Activated naive CD4-positive, alpha-beta T cell treated with anti-CD3 and anti-CD28 coated beads, Interleukin-2, amount 10 ng/mL, durations not matched to agents 7 days and 5 days (primary cell): ENCODE data around the gene ALPK1.
"Not testable (repeated sequence)": the region's sequence is repeated elsewhere in the genome, so short reads cannot be mapped to it uniquely, and the experiment has no call there.

Source experiments
- CTCF ChIA-PET: fragments of 350-600 bp; sonication (Branson Sonifier 250); formaldehyde crosslinking; loops from one replicate; lab custom pipeline; 2021; ENCODE audit warnings: antibody characterized with exemption; lab: Charles Lee
- DNase-seq: peaks from one replicate; pipeline ENCODE4 v3.0.0-alpha.2; 2020
- H3K27ac Mint-ChIP-seq: one replicate; pipeline ENCODE4 v1.8.0; 2021; ENCODE audit warnings: mild to moderate bottlenecking, moderate library complexity, mixed read lengths
- H3K27me3 Mint-ChIP-seq: one replicate; pipeline ENCODE4 v1.8.0; 2021; ENCODE audit warnings: mild to moderate bottlenecking, mixed read lengths
- H3K36me3 Mint-ChIP-seq: one replicate; pipeline ENCODE4 v1.8.0; 2021; ENCODE audit warnings: mixed read lengths
- H3K4me1 Mint-ChIP-seq: one replicate; pipeline ENCODE4 v1.8.0; 2021; ENCODE audit warnings: mixed read lengths
- H3K4me3 Mint-ChIP-seq: one replicate; pipeline ENCODE4 v1.8.0; 2021; ENCODE audit warnings: mild to moderate bottlenecking, moderate library complexity, mixed read lengths
- H3K9me3 Mint-ChIP-seq: one replicate; pipeline ENCODE4 v1.8.0; 2021; ENCODE audit warnings: mixed read lengths

ALPK1 gene

GRCh38 chr4:112279025-112279881 is 17.9 kb upstream of the ALPK1 start:
- H3K27ac Mint-ChIP-seq, result no peak overlapping the region
- no peak for DNase-seq
- CTCF ChIA-PET, result interaction anchor here (0.8 to 1.5 kb wide), 3 partner anchors 30 to 245 kb away, joined by 3 to 5 read pairs (median 3); no protein-coding TSS in a partner anchor
- H3K4me1 Mint-ChIP-seq, result peaks cover 57% of the 10 kb centered on the region
- no peak overlapping the region for H3K4me3 Mint-ChIP-seq
- peaks cover 7% of the 10 kb centered on the region for H3K9me3 Mint-ChIP-seq
- H3K36me3 Mint-ChIP-seq, result peaks cover 53% of the 10 kb centered on the region
- no peaks in the 10 kb centered on the region for H3K27me3 Mint-ChIP-seq

GRCh38 chr4:112279882-112280315 is 17.3 kb upstream of the ALPK1 start:
- no peak overlapping the region for H3K4me3 Mint-ChIP-seq
- no peaks in the 10 kb centered on the region for H3K27me3 Mint-ChIP-seq
- H3K27ac Mint-ChIP-seq, result no peak overlapping the region
- peaks cover 7% of the 10 kb centered on the region for H3K9me3 Mint-ChIP-seq
- DNase-seq, result no peak
- peaks cover 50% of the 10 kb centered on the region for H3K36me3 Mint-ChIP-seq
- CTCF ChIA-PET, result interaction anchor here (0.7 to 1.5 kb wide), 4 partner anchors 21 to 245 kb away, joined by 3 to 5 read pairs (median 3); no protein-coding TSS in a partner anchor
- peaks cover 60% of the 10 kb centered on the region for H3K4me1 Mint-ChIP-seq

GRCh38 chr4:112280386-112281056 is 16.6 kb upstream of the ALPK1 start:
- Mint-ChIP-seq H3K9me3 (peaks cover 7% of the 10 kb centered on the region), H3K27me3 (no peaks in the 10 kb centered on the region), H3K4me3 (no peak overlapping the region), H3K4me1 (peaks cover 57% of the 10 kb centered on the region), H3K27ac (peak overlapping the region; percentile 33), H3K36me3 (peaks cover 46% of the 10 kb centered on the region)
- DNase-seq, result no peak
- CTCF ChIA-PET, result interaction anchor here (0.7 to 1.5 kb wide), 5 partner anchors 13 to 181 kb away, joined by 3 to 5 read pairs (median 3); no protein-coding TSS in a partner anchor

GRCh38 chr4:112281895-112282398 is 15.2 kb upstream of the ALPK1 start:
- peaks cover 38% of the 10 kb centered on the region for H3K36me3 Mint-ChIP-seq
- not testable (repeated sequence) for H3K9me3 Mint-ChIP-seq, DNase-seq, H3K4me3 Mint-ChIP-seq, H3K27me3 Mint-ChIP-seq, H3K27ac Mint-ChIP-seq
- CTCF ChIA-PET, result interaction anchor here (1.4 kb wide), 1 partner anchor 15 kb away, joined by 4 read pairs; no protein-coding TSS in a partner anchor
- peaks cover 66% of the 10 kb centered on the region for H3K4me1 Mint-ChIP-seq

GRCh38 chr4:112282860-112283667 is 14.1 kb upstream of the ALPK1 start:
- H3K4me3 Mint-ChIP-seq, result peak overlapping the region; percentile 91
- no peaks in the 10 kb centered on the region for H3K27me3 Mint-ChIP-seq
- H3K4me1 Mint-ChIP-seq, result peaks cover 76% of the 10 kb centered on the region
- H3K27ac Mint-ChIP-seq, result no peak overlapping the region
- CTCF ChIA-PET, result interaction anchor here (0.9 to 1.5 kb wide), 4 partner anchors 14 to 40 kb away, joined by 3 to 5 read pairs (median 4); partner anchors contain the start of gene ALPK1
- H3K9me3 Mint-ChIP-seq, result peaks cover 7% of the 10 kb centered on the region
- peaks cover 34% of the 10 kb centered on the region for H3K36me3 Mint-ChIP-seq
- DNase-seq, result no peak

GRCh38 chr4:112284166-112284565 is 13.0 kb upstream of the ALPK1 start:
- Mint-ChIP-seq H3K27me3 (no peaks in the 10 kb centered on the region), H3K4me3 (peak overlapping the region; percentile 91), H3K4me1 (peaks cover 81% of the 10 kb centered on the region), H3K9me3 (peaks cover 7% of the 10 kb centered on the region), H3K27ac (peak overlapping the region; percentile 95), H3K36me3 (peaks cover 32% of the 10 kb centered on the region)
- CTCF ChIA-PET, result interaction anchor here (0.9 to 1.4 kb wide), 3 partner anchors 13 to 38 kb away, joined by 3 to 4 read pairs (median 4); partner anchors contain the start of gene ALPK1
- no peak for DNase-seq

GRCh38 chr4:112284662-112285411 is 12.3 kb upstream of the ALPK1 start:
- peak; percentile 35 for DNase-seq
- no peaks in the 10 kb centered on the region for H3K27me3 Mint-ChIP-seq
- peaks cover 7% of the 10 kb centered on the region for H3K9me3 Mint-ChIP-seq
- CTCF ChIA-PET, result interaction anchor here (0.6 to 3.2 kb wide), 3 partner anchors 17 to 336 kb away, joined by 3 to 14 read pairs (median 4); no protein-coding TSS in a partner anchor
- H3K4me3 Mint-ChIP-seq, result peak overlapping the region; percentile 91
- peaks cover 82% of the 10 kb centered on the region for H3K4me1 Mint-ChIP-seq
- H3K27ac Mint-ChIP-seq, result peak overlapping the region; percentile 95
- peaks cover 32% of the 10 kb centered on the region for H3K36me3 Mint-ChIP-seq

- no peaks in the 10 kb centered on the region for H3K27me3 Mint-ChIP-seq
- peaks cover 19% of the 10 kb centered on the region for H3K36me3 Mint-ChIP-seq
- H3K27ac Mint-ChIP-seq, result peak overlapping the region; percentile 90
- no peak for DNase-seq
- peaks cover under 1% of the 10 kb centered on the region for H3K9me3 Mint-ChIP-seq
- CTCF ChIA-PET, result interaction anchor here (1.0 to 3.2 kb wide), 2 partner anchors 9 to 34 kb away, joined by 3 to 14 read pairs; no protein-coding TSS in a partner anchor
- H3K4me3 Mint-ChIP-seq, result peak overlapping the region; percentile 27
- H3K4me1 Mint-ChIP-seq, result peaks cover 57% of the 10 kb centered on the region
Observed at GRCh38 chr4:112287258-112287989, 9.7 kb upstream of the ALPK1 start.

GRCh38 chr4:112288455-112288854 is 8.7 kb upstream of the ALPK1 start:
- Mint-ChIP-seq H3K9me3 (no peaks in the 10 kb centered on the region), H3K27ac (peak overlapping the region; percentile 88), H3K4me1 (peaks cover 47% of the 10 kb centered on the region), H3K27me3 (no peaks in the 10 kb centered on the region), H3K36me3 (peaks cover 10% of the 10 kb centered on the region), H3K4me3 (peak overlapping the region; percentile 21)
- DNase-seq, result no peak
- CTCF ChIA-PET, result interaction anchor here (1.3 kb wide), 1 partner anchor 169 kb away, joined by 3 read pairs; no protein-coding TSS in a partner anchor

GRCh38 chr4:112289407-112290253 is 7.5 kb upstream of the ALPK1 start:
- Mint-ChIP-seq H3K4me1 (peaks cover 37% of the 10 kb centered on the region), H3K4me3 (no peak overlapping the region), H3K9me3 (no peaks in the 10 kb centered on the region), H3K36me3 (peaks cover 5% of the 10 kb centered on the region), H3K27me3 (no peaks in the 10 kb centered on the region), H3K27ac (peak overlapping the region; percentile 67)
- DNase-seq, result no peak
- CTCF ChIA-PET, result interaction anchor here (1.3 kb wide), 1 partner anchor 170 kb away, joined by 3 read pairs; no protein-coding TSS in a partner anchor

- H3K9me3 Mint-ChIP-seq, result no peaks in the 10 kb centered on the region
- CTCF ChIA-PET, result no interaction called here
- DNase-seq, result no peak
- H3K4me1 Mint-ChIP-seq, result peaks cover 37% of the 10 kb centered on the region
- no peak overlapping the region for H3K27ac Mint-ChIP-seq
- H3K27me3 Mint-ChIP-seq, result no peaks in the 10 kb centered on the region
- no peak overlapping the region for H3K4me3 Mint-ChIP-seq
- H3K36me3 Mint-ChIP-seq, result peaks cover 5% of the 10 kb centered on the region
Observed at GRCh38 chr4:112290341-112290740, 6.8 kb upstream of the ALPK1 start.
